ENCODE results near the gene PHC2.

DNA sequence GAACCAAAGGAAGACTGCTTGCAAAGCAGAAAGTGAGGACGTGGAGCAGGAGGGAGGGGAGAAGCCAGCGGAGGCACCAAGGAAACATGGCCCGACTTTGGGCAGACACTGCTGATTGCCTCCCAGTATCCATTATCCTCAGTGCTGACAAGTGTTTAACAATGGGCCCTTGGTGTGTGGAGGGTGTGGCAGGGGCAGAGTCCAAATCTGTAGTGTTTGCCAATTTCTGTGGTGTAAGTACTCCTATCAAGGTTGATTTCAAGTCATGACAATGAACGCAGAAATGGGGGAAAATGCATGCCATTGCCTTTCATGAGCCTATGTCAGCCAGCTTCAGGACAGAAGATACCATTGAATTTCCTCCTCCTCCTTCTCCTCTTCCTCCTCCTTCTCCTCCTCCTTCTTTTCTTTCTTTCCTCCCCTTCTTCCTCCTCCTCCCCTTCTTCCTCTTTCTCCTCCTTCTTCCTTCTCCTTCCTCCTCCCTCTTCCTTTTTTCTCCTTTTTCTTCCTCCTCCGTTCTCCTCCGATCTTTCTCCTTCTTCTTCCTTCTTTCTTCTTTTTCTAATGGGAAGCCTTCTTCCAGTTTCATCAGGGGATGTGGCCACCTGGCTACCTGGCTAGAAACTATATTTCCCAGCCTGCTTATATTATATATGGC is 10.3 kb upstream of the PHC2 start:
- TF ChIP-seq POLR2A (IDR thresholded peaks at IDR 0.05) = no peak
- TF ChIP-seq, protein P1, sequence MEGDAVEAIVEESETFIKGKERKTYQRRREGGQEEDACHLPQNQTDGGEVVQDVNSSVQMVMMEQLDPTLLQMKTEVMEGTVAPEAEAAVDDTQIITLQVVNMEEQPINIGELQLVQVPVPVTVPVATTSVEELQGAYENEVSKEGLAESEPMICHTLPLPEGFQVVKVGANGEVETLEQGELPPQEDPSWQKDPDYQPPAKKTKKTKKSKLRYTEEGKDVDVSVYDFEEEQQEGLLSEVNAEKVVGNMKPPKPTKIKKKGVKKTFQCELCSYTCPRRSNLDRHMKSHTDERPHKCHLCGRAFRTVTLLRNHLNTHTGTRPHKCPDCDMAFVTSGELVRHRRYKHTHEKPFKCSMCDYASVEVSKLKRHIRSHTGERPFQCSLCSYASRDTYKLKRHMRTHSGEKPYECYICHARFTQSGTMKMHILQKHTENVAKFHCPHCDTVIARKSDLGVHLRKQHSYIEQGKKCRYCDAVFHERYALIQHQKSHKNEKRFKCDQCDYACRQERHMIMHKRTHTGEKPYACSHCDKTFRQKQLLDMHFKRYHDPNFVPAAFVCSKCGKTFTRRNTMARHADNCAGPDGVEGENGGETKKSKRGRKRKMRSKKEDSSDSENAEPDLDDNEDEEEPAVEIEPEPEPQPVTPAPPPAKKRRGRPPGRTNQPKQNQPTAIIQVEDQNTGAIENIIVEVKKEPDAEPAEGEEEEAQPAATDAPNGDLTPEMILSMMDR (IDR thresholded peaks at IDR 0.05) = no peak
